Smooth muscle cell (in vitro differentiated cells): ENCODE measurements around the gene NDUFAF5. TPM values are rescaled to one million over a fixed set of nuclear protein-coding genes. Genes with fewer than 3 reads are reported as not detected.

Experiments used
- DNase-seq: peaks from one replicate; lab custom pipeline; 2025; ENCODE audit not compliant: unreplicated experiment; lab: John Stamatoyannopoulos, UW
- H2AFZ ChIP-seq: fragments of 200-600 bp; sonication (generic); 2 replicates; pipeline ENCODE4 v1.6.0; 2016; ENCODE audit warnings: antibody characterized with exemption, low read depth, mild to moderate bottlenecking
- H3F3A ChIP-seq: fragments of 200-600 bp; sonication (generic); 2 replicates; pipeline ENCODE4 v1.6.0; 2017; ENCODE audit warnings: antibody characterized with exemption, low read depth
- H3K27ac ChIP-seq: fragments of 200-600 bp; sonication (generic); 2 replicates; pipeline ENCODE4 v1.5.1; 2016; ENCODE audit warnings: low read depth, mild to moderate bottlenecking
- H3K27me3 ChIP-seq: fragments of 200-600 bp; sonication (generic); 2 replicates; pipeline ENCODE4 v1.6.1; 2016; ENCODE audit warnings: low read depth, mild to moderate bottlenecking
- H3K36me3 ChIP-seq: fragments of 200-600 bp; sonication (generic); 2 replicates; pipeline ENCODE4 v1.5.1; 2016; ENCODE audit warnings: low read depth
- H3K4me1 ChIP-seq: fragments of 200-600 bp; sonication (generic); 2 replicates; pipeline ENCODE4 v1.5.1; 2016; ENCODE audit warnings: low read depth
- H3K4me2 ChIP-seq: fragments of 200-600 bp; sonication (generic); 2 replicates; pipeline ENCODE4 v1.6.0; 2016; ENCODE audit warnings: mild to moderate bottlenecking
- H3K4me3 ChIP-seq: fragments of 200-600 bp; sonication (generic); 2 replicates; pipeline ENCODE4 v1.5.1; 2016; ENCODE audit warnings: mild to moderate bottlenecking
- H3K79me2 ChIP-seq: fragments of 200-600 bp; sonication (generic); 2 replicates; pipeline ENCODE4 v1.6.0; 2016; ENCODE audit warnings: low read depth, mild to moderate bottlenecking
- H3K9ac ChIP-seq: fragments of 200-600 bp; sonication (generic); 2 replicates; pipeline ENCODE4 v1.6.0; 2016; ENCODE audit warnings: low read depth
- H3K9me3 ChIP-seq: fragments of 200-600 bp; sonication (generic); replicated peaks from 2 replicates; pipeline ENCODE4 v1.5.1; 2016; ENCODE audit warnings: low read depth
- H4K20me1 ChIP-seq: fragments of 200-600 bp; sonication (generic); 2 replicates; pipeline ENCODE4 v1.6.0; 2016; ENCODE audit warnings: low read depth
- CTCF ChIP-seq: fragments of 200-600 bp; sonication (generic); IDR thresholded peaks from 2 replicates; pipeline ENCODE4 v1.5.1; 2017; ENCODE audit warnings: borderline replicate concordance, mild to moderate bottlenecking, antibody characterized with exemption; ENCODE audit not compliant: insufficient read depth, poor library complexity, severe bottlenecking
- WGBS: methylation state at CpG from one replicate; pipeline ENCODE4 v1.1.7; 2016; ENCODE audit warnings: low lambda C conversion rate; 5-methylcytosine and 5-hydroxymethylcytosine counted together
- polyA plus RNA-seq: library from polyadenylated mRNA; unstranded; fragments of >200 nt; fragmentation: Nextera tagmentation; extraction: Ambion mirVana; gene quantifications from 2 replicates; pipeline ENCODE4 v1.2.1, GENCODE V29; 2016
- total RNA-seq: library from RNA; depleted of rRNA; stranded (reverse); fragments of >200 nt; gene quantifications from 2 replicates; pipeline ENCODE4 v1.2.3, GENCODE V29; 2014

NDUFAF5 gene
- total and polyA plus RNA-seq, 2 experiments from 2014 or later, result 15.1 to 23.7 TPM

- no peak overlapping the region for H3K4me2 ChIP-seq
- no peak for DNase-seq
- H3F3A ChIP-seq, result no peaks in the 10 kb centered on the region
- H3K36me3 ChIP-seq, result no peaks in the 10 kb centered on the region
- TF ChIP-seq CTCF, result no peak
- H3K9me3 ChIP-seq, result no peaks in the 10 kb centered on the region
- H3K79me2 ChIP-seq, result no peaks in the 10 kb centered on the region
- H4K20me1 ChIP-seq, result no peaks in the 10 kb centered on the region
- no peak overlapping the region for H3K27ac ChIP-seq
- WGBS, result 92% methylated on average over 5 of the region's 5 CpGs
- no peaks in the 10 kb centered on the region for H3K4me1 ChIP-seq
- H3K4me3 ChIP-seq, result no peak overlapping the region
- no peak overlapping the region for H2AFZ ChIP-seq
- no peak overlapping the region for H3K9ac ChIP-seq
- H3K27me3 ChIP-seq, result no peaks in the 10 kb centered on the region
Observed at GRCh38 chr20:13858439-13858838, 73.6 kb downstream of the NDUFAF5 start.

GRCh38 chr20:13858871-13859270 is 74.0 kb downstream of the NDUFAF5 start:
- DNase-seq, result no peak
- Histone ChIP-seq H3K4me1 (no peaks in the 10 kb centered on the region), H3K4me3 (no peak overlapping the region), H3F3A (no peaks in the 10 kb centered on the region), H3K9me3 (no peaks in the 10 kb centered on the region), H3K9ac (no peak overlapping the region), H3K79me2 (no peaks in the 10 kb centered on the region), H3K27ac (no peak overlapping the region), H4K20me1 (no peaks in the 10 kb centered on the region), H3K27me3 (no peaks in the 10 kb centered on the region), H2AFZ (no peak overlapping the region), H3K36me3 (no peaks in the 10 kb centered on the region), H3K4me2 (no peak overlapping the region)
- no peak for TF ChIP-seq CTCF

- 94% methylated on average over 2 of the region's 2 CpGs for WGBS
- Histone ChIP-seq H3K27me3 (no peaks in the 10 kb centered on the region), H3K9ac (no peak overlapping the region), H3K4me3 (no peak overlapping the region), H3F3A (no peaks in the 10 kb centered on the region), H3K4me2 (no peak overlapping the region), H3K79me2 (no peaks in the 10 kb centered on the region), H3K4me1 (peaks cover 3% of the 10 kb centered on the region), H4K20me1 (no peaks in the 10 kb centered on the region), H3K36me3 (no peaks in the 10 kb centered on the region), H3K9me3 (no peaks in the 10 kb centered on the region), H3K27ac (no peak overlapping the region), H2AFZ (no peak overlapping the region)
- no peak for DNase-seq
- no peak for TF ChIP-seq CTCF
Observed at GRCh38 chr20:13862245-13862644, 77.4 kb downstream of the NDUFAF5 start.

- H3K4me2 ChIP-seq, result no peak overlapping the region
- DNase-seq, result no peak
- H2AFZ ChIP-seq, result no peak overlapping the region
- no peaks in the 10 kb centered on the region for H3K27me3 ChIP-seq
- no peak overlapping the region for H3K27ac ChIP-seq
- TF ChIP-seq CTCF, result no peak
- peaks cover 3% of the 10 kb centered on the region for H3K4me1 ChIP-seq
- H3F3A ChIP-seq, result no peaks in the 10 kb centered on the region
- H3K4me3 ChIP-seq, result no peak overlapping the region
- H3K9me3 ChIP-seq, result no peaks in the 10 kb centered on the region
- no peaks in the 10 kb centered on the region for H3K36me3 ChIP-seq
- H4K20me1 ChIP-seq, result no peaks in the 10 kb centered on the region
- no peak overlapping the region for H3K9ac ChIP-seq
- H3K79me2 ChIP-seq, result no peaks in the 10 kb centered on the region
- 77% methylated on average over 1 of the region's 1 CpG for WGBS
Observed at GRCh38 chr20:13863244-13863643, 78.4 kb downstream of the NDUFAF5 start.
